ENCODE data around the gene ZCWPW2. TPM values are rescaled to one million over a fixed set of nuclear protein-coding genes. Genes with fewer than 3 reads are reported as not detected.

ZCWPW2 gene
- total and polyA plus RNA-seq, 10 donors: 0.34 to 0.76 (median 0.37) TPM; not detected in 3

- TF ChIP-seq POLR2AphosphoS5 (IDR thresholded peaks at IDR 0.05): no peak
- no peak for TF ChIP-seq CTCF (IDR thresholded peaks at IDR 0.05 in 8 of 11, conservative IDR thresholded peaks at IDR 0.05 in 3 of 11)
- no peak for TF ChIP-seq POLR2A (IDR thresholded peaks at IDR 0.05)
- 0 to 89% (median 47%) methylated on average over 1 of the region's 1 CpG for WGBS, 5 donors
- H3K4me3 ChIP-seq: no peak overlapping the region
- H3K9me3 ChIP-seq: peaks cover 0 to 37% (median 25%) of the 10 kb centered on the region in 8 donors
- no peaks in the 10 kb centered on the region for H3K4me1 ChIP-seq
- no peak overlapping the region for H3K27ac ChIP-seq
- no peaks in the 10 kb centered on the region for H3K36me3 ChIP-seq
- intact Hi-C loops (cut with DNase I; ENCODE audit: low total_unique reads): no loop called here
- no peaks in the 10 kb centered on the region for H3K27me3 ChIP-seq (replicated peaks in 1 of 7)
- DNase-seq: no peak
Observed at GRCh38 chr3:28542351-28542750, 193.8 kb downstream of the ZCWPW2 start.

DNA sequence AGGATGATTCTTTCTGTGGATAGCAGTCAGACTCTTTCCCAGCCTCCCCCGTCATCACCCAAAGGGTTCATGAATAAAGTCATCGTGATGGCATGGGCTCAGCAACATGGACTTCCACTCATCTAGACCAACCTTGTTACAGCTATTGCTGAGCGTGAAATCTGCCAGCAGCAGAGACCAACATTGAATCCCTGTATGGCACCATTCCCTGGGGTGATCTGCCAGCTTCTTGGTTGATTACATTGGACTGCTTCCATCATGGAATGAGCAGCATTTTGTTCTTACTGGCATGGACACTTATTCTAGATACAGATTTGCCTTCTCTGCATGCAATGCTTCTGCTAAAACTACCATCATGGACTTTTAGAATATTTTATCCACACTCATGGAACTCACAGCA, 195.7 kb downstream of the ZCWPW2 start:
- Histone ChIP-seq H3K27ac (no peak overlapping the region), H3K36me3 (no peaks in the 10 kb centered on the region), H3K4me1 (no peaks in the 10 kb centered on the region), H3K9me3 (peaks cover 0 to 31% (median 24%) of the 10 kb centered on the region in 8 donors), H3K27me3 (replicated peaks in 1 of 7) (no peaks in the 10 kb centered on the region), H3K4me3 (no peak overlapping the region)
- 75 to 90% (median 84%) methylated on average over 3 of the region's 3 CpGs for WGBS, 5 donors
- DNase-seq: no peak
- no peak for TF ChIP-seq POLR2AphosphoS5 (IDR thresholded peaks at IDR 0.05)
- no peak for TF ChIP-seq CTCF (IDR thresholded peaks at IDR 0.05 in 8 of 11, conservative IDR thresholded peaks at IDR 0.05 in 3 of 11)
- no peak for TF ChIP-seq POLR2A (IDR thresholded peaks at IDR 0.05)
- intact Hi-C loops (cut with DNase I; ENCODE audit: low total_unique reads): no loop called here

DNA sequence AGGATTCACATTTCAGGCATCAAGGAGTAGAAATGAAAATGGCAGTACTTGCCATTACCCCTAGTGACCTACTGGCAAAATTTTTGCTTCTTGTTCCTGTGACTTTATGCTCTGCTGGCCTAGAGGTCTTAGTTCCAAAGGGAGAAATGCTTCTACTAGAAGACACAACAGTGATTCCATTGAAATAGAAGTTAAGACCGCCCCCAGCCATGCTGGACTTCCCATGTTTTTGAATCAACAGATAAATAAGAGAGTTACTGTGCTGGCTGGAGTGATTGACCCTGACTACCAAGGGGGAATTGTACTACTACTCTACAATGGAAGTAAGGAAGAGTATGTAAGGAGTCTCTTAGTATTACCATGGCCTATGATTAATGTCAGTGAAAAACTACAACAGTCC, 196.3 kb downstream of the ZCWPW2 start:
- Histone ChIP-seq H3K4me1 (no peaks in the 10 kb centered on the region), H3K4me3 (no peak overlapping the region), H3K36me3 (no peaks in the 10 kb centered on the region), H3K27me3 (replicated peaks in 1 of 7) (no peaks in the 10 kb centered on the region), H3K9me3 (peaks cover 0 to 26% (median 19%) of the 10 kb centered on the region in 8 donors), H3K27ac (no peak overlapping the region)
- intact Hi-C loops (cut with DNase I; ENCODE audit: low total_unique reads): no loop called here
- TF ChIP-seq POLR2A (IDR thresholded peaks at IDR 0.05): no peak
- no peak for TF ChIP-seq POLR2AphosphoS5 (IDR thresholded peaks at IDR 0.05)
- TF ChIP-seq CTCF (IDR thresholded peaks at IDR 0.05 in 8 of 11, conservative IDR thresholded peaks at IDR 0.05 in 3 of 11): no peak
- no peak for DNase-seq
- 67 to 91% (median 87%) methylated on average over 1 of the region's 1 CpG for WGBS, 5 donors

- Histone ChIP-seq H3K4me3 (no peak overlapping the region), H3K9me3 (peaks cover 0 to 4% (median 0%) of the 10 kb centered on the region in 8 donors), H3K27me3 (replicated peaks in 1 of 7) (no peaks in the 10 kb centered on the region), H3K27ac (no peak overlapping the region), H3K36me3 (no peaks in the 10 kb centered on the region), H3K4me1 (no peaks in the 10 kb centered on the region)
- 89 to 100% (median 95%) methylated on average over 2 of the region's 2 CpGs for WGBS, 5 donors
- intact Hi-C loops (cut with DNase I; ENCODE audit: low total_unique reads): no loop called here
- DNase-seq: no peak
- no peak for TF ChIP-seq CTCF (IDR thresholded peaks at IDR 0.05 in 8 of 11, conservative IDR thresholded peaks at IDR 0.05 in 3 of 11)
- no peak for TF ChIP-seq POLR2AphosphoS5 (IDR thresholded peaks at IDR 0.05)
- no peak for TF ChIP-seq POLR2A (IDR thresholded peaks at IDR 0.05)
Observed at GRCh38 chr3:28547677-28548076, 199.2 kb downstream of the ZCWPW2 start.

All from spleen (tissue), 11 donors.